ACHN (cell line): ENCODE data around the gene DMRTA2.

Experiments used
- DNase-seq: peaks from one replicate; pipeline ENCODE4 v3.0.0-alpha.2; 2015
- in situ Hi-C: cut with HindIII; loops from 2 replicates; pipeline ENCODE4 v1.10.0; 2017; ENCODE audit warnings: low sequenced_read_pairs, low pct_ligation_motif_present, low pct_unique_long_range_greater_than_20kb

DMRTA2 gene

DNA sequence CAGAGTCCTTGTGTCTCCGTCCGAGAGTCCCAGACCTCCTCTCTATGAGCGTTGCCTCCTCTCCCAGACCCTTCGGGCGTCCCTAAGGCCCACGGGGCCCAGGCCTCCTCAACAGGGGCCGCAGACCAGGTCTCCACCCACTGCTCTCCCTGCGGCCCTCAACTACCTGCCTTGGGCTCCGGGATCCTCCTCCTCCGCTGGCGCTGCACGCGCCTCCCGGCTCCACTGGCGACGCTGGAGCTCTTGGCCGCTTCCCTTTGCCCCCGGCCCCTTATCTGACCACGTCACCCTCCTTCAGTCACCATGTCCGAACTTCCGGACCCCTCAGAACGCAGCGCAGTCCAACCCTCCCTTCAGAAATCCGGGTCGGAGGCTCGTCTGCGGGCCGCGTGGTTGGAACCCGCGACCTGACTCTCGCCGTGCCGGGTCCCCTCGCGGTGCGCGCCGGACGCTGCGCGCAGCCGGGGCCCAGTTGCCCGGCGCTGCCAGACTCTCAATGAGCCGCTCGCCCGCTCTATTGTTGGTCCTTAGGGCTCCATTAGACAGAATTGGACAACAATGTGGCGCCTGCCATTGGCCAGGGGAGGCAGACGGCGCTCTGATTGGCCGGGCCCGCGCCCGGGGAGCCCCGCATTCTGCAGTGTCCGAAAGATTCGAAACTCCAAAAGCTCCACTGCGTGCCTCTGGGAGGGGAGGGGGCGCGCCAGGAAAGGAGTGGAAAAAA, at the start of gene DMRTA2:
Gene DMRTA2, minus strand, starts transcription at position 498 of the 724 bp plus-strand sequence. CDS start 1,907 bp downstream, outside the sequence.
- in situ Hi-C loops, result no loop called here
- no peak for DNase-seq

DNA sequence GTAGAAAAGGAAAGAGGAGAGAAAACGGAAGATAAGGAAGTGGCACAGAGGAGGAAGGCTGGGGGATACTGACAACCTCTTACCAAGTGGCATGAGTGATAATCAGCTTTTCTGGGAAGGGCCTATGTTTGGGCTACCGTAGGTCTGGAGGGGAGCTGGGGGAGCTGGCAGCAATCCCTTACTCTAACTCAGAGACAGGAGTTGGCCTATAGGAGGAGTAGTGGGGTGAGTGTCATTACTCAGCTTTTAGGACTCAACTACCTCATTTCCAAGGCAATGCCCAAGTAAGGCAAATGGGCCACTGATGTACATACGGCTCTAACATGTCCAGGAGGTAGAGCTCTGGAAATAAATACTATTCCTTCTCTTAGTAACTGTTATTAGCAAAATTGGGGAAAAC, 48.7 kb upstream of the DMRTA2 start:
- in situ Hi-C loops, result no loop called here
- DNase-seq, result no peak

DNA sequence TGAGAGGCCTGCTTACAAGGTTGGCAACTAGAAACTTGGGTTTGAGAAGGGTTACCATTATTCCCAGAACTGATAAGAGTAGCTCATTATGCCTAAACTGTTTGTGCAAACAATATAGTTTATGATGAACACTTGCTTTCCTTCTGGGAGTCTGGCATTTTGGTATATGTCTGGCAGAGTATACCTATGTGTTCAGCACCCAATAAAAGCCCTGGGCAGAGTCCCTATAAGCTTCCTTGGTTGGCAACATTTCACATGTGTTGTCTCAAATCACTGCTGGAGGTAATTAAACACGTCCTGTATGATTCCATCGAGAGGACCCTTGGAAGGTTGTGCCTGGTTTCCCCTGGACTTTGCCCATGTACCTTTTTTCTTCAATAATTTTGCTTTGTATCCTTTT, 39.7 kb upstream of the DMRTA2 start:
- in situ Hi-C loops, result no loop called here

DNA sequence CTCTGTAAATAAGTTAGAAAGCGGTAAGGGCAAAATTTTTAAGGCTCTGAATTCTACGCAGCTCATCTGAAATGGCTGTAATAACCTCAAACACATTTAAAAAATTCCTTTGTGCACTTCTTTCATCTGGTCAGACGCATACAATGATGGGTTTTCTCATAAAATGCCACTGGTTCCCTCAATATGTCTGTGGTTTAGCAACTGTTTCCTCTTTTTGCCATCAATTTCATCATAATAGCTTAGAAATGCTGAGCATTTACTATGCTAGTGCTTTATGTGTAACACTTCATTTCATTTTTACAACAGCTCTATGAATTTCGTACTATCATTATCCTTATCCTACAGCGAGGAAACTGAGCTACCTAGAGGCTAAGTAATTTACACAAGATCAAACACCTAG, 35.3 kb upstream of the DMRTA2 start:
- DNase-seq, result no peak
- in situ Hi-C loops, result no loop called here

More for the DNA sequence above, 39.7 kb upstream of the DMRTA2 start:
- DNase-seq, result no peak

DNA sequence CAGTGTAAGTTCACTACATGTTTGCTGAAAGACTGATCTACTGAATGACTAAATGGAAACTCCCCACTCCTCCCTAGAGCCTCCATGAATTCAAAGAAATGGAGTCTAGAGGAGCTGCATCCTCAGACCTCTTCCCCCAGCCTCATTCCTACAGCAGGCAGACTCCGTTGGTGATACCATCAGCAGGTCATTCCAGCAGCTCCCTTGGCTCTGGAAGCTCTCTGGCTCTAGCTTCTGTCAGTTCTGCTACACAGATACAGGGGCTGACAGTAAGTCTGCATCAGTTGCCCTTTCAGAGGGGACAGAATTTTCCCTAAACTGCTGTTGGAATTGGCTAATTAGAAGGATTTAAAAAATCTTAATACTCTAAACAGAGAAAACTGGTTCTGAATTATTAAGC, 31.7 kb upstream of the DMRTA2 start:
- no peak for DNase-seq
- in situ Hi-C loops, result no loop called here

DNA sequence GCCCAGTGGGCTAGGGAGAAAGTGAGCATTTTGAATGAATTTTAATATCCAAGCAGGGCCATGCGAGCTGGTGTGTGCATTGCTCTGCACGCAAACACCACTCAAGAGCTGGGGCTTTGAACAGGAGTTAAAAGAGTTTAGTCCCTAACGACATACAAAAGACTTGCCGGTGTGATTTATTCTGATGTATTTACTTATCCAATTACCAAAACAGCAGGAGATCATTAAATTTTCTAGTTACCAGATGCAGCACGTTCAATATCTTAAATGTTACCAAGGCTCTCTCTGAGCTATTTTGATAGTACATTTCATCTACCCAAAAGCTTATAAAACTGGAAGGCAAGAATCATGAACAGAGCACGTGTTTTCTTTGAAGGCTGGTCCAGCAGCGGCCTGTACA, 30.0 kb upstream of the DMRTA2 start:
- no peak for DNase-seq

DNA sequence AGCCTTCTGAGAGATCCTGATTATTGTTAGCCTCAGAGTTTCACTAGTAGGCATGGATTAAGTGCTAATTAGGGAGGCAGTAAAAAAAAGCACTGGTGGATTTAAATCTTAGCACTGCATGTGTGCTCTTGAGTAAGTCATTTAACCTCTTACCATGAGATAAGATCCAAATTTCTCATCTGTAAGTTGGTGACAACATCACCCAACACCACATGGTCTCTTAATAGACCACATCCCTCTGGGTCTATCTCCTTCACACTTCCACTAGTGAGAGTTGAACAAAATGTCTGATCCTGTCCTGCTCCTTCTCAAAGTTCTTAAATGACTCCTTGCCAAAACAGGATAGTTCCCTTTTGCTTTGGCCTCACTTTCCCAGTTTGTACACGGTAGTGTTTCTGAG, 29.5 kb upstream of the DMRTA2 start:
- in situ Hi-C loops, result no loop called here
- no peak for DNase-seq

More for the DNA sequence above, 30.0 kb upstream of the DMRTA2 start:
- in situ Hi-C loops, result no loop called here

DNA sequence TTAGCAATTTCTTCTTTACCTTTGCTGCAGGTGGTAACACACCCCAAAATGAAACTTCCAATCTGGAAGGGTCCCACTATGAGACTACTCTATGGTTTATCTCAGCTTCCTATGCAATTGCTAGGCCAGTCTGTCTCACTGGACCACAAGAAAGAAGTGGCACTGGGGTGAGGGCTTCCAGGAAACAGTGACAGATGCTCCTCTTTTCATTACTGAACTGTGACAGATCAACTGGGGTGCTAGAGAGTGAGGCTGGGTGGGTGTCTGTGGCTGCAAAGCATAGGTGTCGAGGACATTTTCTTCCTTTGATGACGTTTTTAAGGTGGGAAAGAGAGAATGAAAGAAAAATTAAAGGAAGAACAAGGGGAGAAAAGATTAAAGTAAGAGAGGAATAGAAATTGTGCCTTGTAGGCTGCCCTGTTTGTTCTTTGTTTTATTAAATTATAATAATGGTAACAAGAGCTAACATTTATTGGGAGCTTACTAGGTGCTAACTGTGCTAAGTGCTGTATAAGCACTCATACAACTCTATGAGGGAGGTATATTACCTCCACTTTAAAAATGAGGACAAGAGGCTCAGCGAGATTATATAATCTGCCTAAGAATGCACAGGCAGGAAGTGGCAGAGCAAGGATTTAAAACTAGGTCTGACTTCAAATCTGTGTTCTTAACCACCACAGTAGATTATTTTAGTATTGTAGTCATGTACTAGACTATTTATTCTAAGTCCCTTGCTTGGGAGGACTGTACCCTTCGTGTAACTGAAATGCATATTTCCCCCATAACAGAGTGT, 27.8 kb upstream of the DMRTA2 start:
- in situ Hi-C loops, result no loop called here

DNA sequence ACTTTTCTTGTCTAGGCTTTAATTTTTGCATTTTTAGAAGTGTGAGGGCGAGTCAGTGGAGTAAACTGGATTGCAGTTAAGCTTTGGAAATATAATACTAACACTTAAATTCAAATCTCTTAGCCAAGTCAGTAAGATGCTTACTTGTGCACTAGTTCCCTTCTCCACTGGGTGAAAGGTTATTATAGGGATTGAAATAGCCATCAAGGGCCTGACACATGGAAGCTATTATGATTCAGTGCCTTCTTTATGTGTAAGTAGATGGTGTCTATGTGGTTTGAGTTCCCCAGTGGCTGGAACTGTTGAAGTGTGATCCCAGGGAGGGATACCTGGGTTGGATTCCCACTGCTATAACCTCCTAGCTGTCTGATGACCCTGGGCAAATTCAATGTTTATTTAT, 24.7 kb upstream of the DMRTA2 start:
- in situ Hi-C loops, result no loop called here
- no peak for DNase-seq

More for the DNA sequence above, 27.8 kb upstream of the DMRTA2 start:
- no peak for DNase-seq

DNA sequence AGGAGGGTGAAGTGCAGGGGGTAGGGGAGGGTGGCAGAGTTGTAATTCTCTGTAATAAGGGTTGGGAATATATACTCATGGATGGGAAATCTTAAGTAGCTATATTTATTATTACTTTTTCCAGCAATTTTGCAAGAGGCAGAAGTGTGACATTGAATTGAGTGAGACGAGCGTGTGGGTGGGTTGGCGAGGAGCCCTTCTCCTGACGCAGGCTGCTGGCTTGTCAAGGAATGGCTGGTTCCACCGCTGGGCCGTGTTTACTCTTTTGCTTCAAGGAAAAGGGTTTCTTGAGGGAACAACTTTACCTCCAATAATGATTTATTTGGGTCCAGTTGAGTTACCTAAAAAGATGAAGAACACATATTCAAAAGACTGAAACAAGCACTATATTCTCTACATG, 17.9 kb upstream of the DMRTA2 start:
- no peak for DNase-seq
- in situ Hi-C loops, result no loop called here

DNA sequence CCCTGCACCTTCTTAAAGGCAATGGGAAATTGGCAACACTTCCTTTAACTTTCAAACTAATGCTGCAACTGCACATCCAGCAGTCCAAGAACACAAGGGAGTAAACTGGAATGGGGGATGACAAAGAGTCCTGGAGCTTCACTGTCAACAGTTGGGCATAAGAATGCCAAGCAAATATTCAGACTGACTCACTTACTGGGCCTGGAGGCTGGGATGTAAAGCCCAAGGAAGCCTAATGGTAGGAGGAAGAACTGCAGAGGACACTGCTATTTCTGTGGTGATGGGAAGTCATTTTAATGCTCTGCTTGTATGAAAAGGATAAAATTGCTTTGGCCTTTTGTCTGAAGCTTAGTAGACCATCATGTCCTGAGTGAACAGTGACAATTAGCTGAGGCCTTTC, 15.7 kb upstream of the DMRTA2 start:
- in situ Hi-C loops, result no loop called here
- DNase-seq, result no peak

DNA sequence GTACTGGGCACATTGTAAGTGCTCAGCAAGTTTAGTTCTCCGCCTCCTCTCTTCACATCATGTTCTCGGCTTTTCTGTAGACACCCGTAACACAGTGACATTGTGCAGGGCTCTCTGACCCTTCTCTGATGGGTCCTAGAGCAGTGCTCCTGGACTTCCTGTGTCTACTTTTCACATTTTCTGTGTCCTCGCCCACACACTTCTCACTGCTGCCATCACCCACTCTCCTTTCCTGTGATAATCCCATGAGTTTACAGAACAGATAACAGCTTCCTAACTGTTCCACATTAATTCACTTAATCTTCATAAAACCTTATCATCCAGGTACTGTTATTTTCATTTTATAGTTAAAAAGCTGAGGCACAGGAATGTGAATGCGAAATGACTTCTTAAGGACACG, 13.2 kb upstream of the DMRTA2 start:
- in situ Hi-C loops, result no loop called here
- no peak for DNase-seq

DNA sequence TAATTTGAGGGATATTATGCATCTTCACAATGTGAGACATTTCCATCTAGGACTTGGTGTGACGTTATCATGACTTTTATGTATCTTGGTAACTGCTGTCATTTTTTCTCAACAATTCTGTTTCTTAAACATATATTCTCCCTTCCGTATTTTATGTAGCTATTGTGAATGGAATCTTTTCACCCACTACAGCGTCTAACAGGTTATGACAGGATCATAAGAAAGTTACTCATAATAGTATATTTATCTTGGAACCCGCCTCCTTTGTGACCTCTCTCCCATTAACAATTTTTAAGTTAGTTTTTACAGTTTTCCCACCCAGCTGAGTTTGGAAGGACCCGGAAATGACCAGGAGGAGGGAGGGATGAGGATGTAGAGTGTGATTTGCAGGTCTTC, 6.8 kb upstream of the DMRTA2 start:
- no peak for DNase-seq

DNA sequence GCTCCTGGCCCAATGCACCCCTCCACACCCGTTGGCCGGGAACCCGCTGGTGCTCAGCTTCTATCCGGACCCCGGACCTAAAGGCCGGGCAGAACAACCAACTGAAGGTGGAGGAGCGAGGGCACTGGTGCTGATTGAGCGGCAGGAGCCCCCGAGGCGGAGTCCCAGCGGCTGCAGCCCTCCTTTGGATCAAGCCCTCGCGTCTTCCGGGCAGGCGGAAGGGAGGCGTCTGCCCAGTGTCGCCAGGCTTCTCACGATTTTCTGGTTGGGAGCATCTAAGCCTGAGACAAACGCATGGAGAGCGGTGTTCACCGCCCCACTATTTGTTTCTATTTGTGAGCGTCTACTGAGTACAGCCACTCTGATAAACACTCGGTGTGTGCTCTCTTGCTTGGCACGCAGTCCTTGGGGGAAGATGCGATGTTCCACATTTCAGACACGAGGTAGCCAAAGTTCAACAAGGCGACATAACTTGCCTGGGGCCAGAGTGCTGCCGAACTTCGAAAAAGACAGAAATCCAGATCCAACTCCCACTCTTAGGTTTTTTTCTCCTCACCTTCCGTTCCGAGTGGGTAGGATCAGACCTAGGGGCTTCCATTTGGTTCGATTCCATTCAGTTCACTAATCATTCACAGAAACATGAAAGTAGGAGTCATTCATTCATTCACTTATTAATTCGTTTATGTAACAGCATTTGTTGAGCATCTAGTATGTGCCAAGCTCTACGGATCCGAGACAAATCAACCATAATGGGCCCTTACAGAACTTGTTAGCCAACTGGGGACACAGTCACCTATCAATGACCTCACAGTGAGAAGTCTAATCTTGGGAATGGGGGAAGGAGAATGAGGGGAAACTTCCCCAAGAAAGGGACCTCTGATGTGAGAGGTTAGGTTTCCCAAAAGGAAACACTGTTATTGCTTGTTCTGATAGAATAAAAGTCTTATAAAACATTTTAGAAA, 4.9 kb upstream of the DMRTA2 start:
- no peak for DNase-seq
- in situ Hi-C loops, result no loop called here

More for the DNA sequence above, 6.8 kb upstream of the DMRTA2 start:
- in situ Hi-C loops, result no loop called here

DNA sequence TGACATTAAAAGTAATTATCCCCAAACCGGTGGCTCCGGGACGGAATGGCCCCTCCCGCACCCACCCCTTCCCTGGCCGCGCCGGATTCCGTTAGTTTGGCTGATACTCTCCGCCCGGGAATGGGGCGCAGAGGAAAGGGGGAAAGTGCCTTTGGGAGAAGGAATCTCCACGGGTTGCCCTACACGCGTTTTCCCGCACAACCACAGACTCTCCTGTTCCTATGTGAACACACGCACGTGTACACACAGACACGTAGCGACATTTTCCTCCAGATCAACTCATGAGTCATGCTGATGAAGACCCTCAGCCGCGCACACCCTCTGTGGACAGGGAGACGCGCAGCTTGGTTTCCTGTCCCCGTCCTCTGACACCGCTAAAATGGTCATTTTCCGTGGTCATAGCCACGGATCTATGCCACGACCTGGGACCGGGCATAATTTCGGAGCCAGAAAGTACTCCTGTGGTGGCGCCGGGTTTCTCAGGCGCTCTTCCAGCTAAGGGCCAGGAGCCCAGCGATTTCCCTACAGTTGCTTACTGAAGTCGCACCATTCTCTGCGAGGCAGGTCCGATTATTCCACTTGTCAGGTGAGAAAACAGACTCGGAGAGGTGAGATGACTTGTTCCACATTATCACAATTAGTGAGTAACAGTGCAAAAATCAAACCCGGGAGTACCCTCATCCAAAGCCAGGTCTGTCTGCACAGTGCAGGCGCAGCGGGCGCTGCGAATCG, 4.0 kb upstream of the DMRTA2 start:
- DNase-seq, result no peak
- in situ Hi-C loops, result no loop called here

DNA sequence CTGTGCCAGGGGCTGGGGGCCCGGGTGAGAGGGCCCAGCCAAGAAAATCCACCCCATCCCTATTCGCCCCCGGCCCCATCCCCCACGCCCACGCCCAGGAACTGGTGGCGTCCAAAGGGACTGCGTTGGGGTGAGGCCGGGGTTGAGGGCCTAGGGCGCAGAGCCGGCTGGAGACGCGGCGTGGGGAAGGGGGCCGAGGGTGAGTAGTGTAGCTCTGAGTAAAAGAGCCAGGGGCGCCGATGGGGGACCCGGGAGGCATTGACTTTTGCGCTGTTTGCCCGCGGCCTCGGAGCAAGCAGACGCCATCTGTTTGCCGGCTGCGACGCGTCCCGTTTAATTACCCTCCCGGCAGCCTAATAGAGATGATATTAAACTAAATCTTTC, 3.5 kb upstream of the DMRTA2 start:
- in situ Hi-C loops, result no loop called here
- no peak for DNase-seq

DNA sequence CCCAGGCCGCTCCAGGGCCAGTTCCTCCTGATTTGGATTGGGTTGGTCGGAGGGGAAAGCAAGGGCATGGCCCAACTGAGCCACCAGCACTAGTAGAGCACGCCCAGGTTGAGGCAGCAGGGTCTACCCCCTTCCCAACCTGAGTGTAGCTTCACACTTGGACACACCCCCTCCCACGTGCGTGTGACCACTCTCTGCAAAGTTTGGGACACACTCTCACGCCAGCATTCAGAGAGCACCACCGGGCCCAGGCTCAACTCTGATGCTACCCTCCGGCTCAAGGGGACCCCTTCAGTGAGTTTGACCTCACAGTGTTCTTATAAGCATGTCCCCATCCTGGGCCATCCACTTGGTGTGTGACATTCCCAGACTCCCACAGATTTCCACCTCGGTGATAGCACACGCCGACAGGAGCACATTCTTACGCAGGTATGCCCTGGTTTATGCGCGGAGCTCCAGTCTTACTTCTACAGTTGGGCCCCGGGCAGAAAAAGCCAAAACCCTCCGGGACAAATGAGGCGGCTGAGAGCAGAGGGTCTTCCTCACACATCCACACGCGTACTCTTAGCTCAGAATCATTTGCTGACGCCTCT, 3.0 kb upstream of the DMRTA2 start:
- no peak for DNase-seq
- in situ Hi-C loops, result no loop called here
